Mammary epithelial cell (primary cell): ENCODE measurements around the gene CTAGE1.

Experiments used
- EZH2 ChIP-seq: IDR thresholded peaks from 2 replicates; pipeline ENCODE4 v1.6.1; 2012; ENCODE audit warnings: low read length, inconsistent platforms, borderline replicate concordance
- TF ChIP-seq, protein P1 (sequence below), 2 donors: IDR thresholded peaks in 1 of 2; conservative IDR thresholded peaks in 1 of 2; 2 replicates each; pipeline ENCODE4 v1.5.1; 2011 to 2012; ENCODE audit warnings: inconsistent platforms in 2 of 2, low read length in 2 of 2, mild to moderate bottlenecking in 2 of 2, control low read depth in 1 of 2, low read depth in 1 of 2; ENCODE audit not compliant: insufficient read depth in 1 of 2; ENCODE audit errors: extremely low read depth in 1 of 2

DNA sequence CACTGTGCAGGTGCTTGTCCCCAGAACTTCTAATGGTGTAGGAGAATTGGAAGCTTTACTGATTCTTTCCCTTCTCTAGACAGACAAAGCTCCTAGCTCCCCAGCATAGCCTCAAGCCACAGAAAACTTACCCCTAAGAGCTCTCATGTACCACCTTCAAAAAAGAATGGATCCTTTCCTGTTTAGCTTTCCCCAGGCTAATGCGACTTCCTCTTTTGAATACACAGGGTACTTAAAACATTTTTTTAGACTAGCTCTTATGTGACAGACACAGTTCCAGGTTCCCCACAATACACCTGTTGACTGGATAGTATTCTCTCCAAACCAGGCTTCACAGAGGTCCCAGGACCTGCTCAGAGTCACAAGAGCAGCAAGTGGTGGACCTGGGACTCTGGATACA is 8.3 kb downstream of the CTAGE1 start:
- TF ChIP-seq, protein P1, sequence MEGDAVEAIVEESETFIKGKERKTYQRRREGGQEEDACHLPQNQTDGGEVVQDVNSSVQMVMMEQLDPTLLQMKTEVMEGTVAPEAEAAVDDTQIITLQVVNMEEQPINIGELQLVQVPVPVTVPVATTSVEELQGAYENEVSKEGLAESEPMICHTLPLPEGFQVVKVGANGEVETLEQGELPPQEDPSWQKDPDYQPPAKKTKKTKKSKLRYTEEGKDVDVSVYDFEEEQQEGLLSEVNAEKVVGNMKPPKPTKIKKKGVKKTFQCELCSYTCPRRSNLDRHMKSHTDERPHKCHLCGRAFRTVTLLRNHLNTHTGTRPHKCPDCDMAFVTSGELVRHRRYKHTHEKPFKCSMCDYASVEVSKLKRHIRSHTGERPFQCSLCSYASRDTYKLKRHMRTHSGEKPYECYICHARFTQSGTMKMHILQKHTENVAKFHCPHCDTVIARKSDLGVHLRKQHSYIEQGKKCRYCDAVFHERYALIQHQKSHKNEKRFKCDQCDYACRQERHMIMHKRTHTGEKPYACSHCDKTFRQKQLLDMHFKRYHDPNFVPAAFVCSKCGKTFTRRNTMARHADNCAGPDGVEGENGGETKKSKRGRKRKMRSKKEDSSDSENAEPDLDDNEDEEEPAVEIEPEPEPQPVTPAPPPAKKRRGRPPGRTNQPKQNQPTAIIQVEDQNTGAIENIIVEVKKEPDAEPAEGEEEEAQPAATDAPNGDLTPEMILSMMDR (conservative IDR thresholded peaks at IDR 0.05 in 1 of 2, IDR thresholded peaks at IDR 0.05 in 1 of 2; ENCODE audit: extremely low read depth in 1 of 2, insufficient read depth in 1 of 2, low read depth in 1 of 2, low read length in 2 of 2), result no peak
- no peak for TF ChIP-seq EZH2
